A673 (cell line): Measurements from ENCODE around the gene MRPS22. TPM values are rescaled to one million over a fixed set of nuclear protein-coding genes. Genes with fewer than 3 reads are reported as not detected.

Experiments used
- BruUV-seq: library from RNA; stranded (reverse); fragments of 400-500 nt; replicated peaks from 2 replicates; lab custom pipeline; 2021; lab: Mats Ljungman, UMichigan
- CTCF ChIA-PET: fragments of 300-600 bp; sonication (Branson Sonifier 250); formaldehyde crosslinking; loops from one replicate; lab custom pipeline; 2022; ENCODE audit warnings: antibody characterized with exemption; lab: Charles Lee
- POLR2A ChIA-PET: fragments of 300-600 bp; sonication (Branson Sonifier 250); formaldehyde crosslinking; loops from one replicate; lab custom pipeline; 2022; ENCODE audit warnings: antibody characterized with exemption; ENCODE audit not compliant: low non-redundant PET; lab: Charles Lee
- DNase-seq: peaks from one replicate; pipeline ENCODE4 v3.0.0-alpha.2; 2015; ENCODE audit warnings: low spot score
- H3K27ac ChIP-seq: fragments of 200-600 bp; sonication (generic); 2 replicates; pipeline ENCODE4 v1.5.1; 2016; ENCODE audit warnings: mixed run types, low read depth, mild to moderate bottlenecking, mixed read lengths, antibody characterized with exemption, low read length; ENCODE audit not compliant: poor library complexity, severe bottlenecking
- H3K27me3 ChIP-seq: fragments of 200-600 bp; sonication (generic); replicated peaks from 2 replicates; pipeline ENCODE4 v1.6.1; 2017; ENCODE audit warnings: mixed run types, low read depth, mild to moderate bottlenecking, mixed read lengths, antibody characterized with exemption, low read length; ENCODE audit not compliant: insufficient read depth, poor library complexity
- H3K36me3 ChIP-seq: fragments of 200-600 bp; sonication (generic); 2 replicates; pipeline ENCODE4 v1.6.1; 2016; ENCODE audit warnings: mixed run types, mild to moderate bottlenecking, mixed read lengths, antibody characterized with exemption, low read length; ENCODE audit not compliant: insufficient read depth, poor library complexity, severe bottlenecking
- H3K4me1 ChIP-seq: fragments of 200-600 bp; sonication (generic); 2 replicates; pipeline ENCODE4 v1.6.1; 2017; ENCODE audit warnings: mixed run types, mild to moderate bottlenecking, mixed read lengths, antibody characterized with exemption, low read length; ENCODE audit not compliant: insufficient read depth, poor library complexity, severe bottlenecking
- H3K4me3 ChIP-seq: fragments of 200-600 bp; sonication (generic); 2 replicates; pipeline ENCODE4 v1.5.1; 2016; ENCODE audit warnings: low read depth, mixed run types, mild to moderate bottlenecking, mixed read lengths, low read length; ENCODE audit not compliant: poor library complexity, severe bottlenecking
- H3K9me3 ChIP-seq: fragments of 200-600 bp; sonication (generic); 2 replicates; pipeline ENCODE4 v1.6.1; 2016; ENCODE audit warnings: mixed run types, low read depth, mild to moderate bottlenecking, mixed read lengths, antibody characterized with exemption, low read length; ENCODE audit not compliant: poor library complexity, severe bottlenecking
- EZH2 ChIP-seq: fragments of 200-600 bp; sonication (generic); IDR thresholded peaks from 2 replicates; pipeline ENCODE4 v1.6.1; 2017; ENCODE audit warnings: borderline replicate concordance, low read depth, mild to moderate bottlenecking, mixed read lengths, antibody characterized with exemption, low read length; ENCODE audit not compliant: poor library complexity, severe bottlenecking
- intact Hi-C: fragments of 100-400 bp; cut with micrococcal nuclease; formaldehyde crosslinking; loops from one replicate; pipeline ENCODE4 v1.10.0; 2022; ENCODE audit not compliant: unreplicated experiment
- total RNA-seq: library from RNA; stranded (reverse); gene quantifications from 2 replicates; pipeline ENCODE4 v1.2.3, GENCODE V29; 2021
- TF ChIP-seq, protein P1 (sequence below): fragments of 300-800, 200-600 bp; sonication (generic); conservative IDR thresholded peaks from 2 replicates; pipeline ENCODE4 v1.5.1; 2017; ENCODE audit warnings: low read depth, mild to moderate bottlenecking, antibody characterized with exemption, low read length, moderate library complexity, mixed read lengths

Gene MRPS22
- total RNA-seq, 1 experiment from 2014 or later = 61.9 TPM

GRCh38 chr3:139357899-139358298 lies 14.1 kb downstream of the MRPS22 start:
- Histone ChIP-seq H3K27me3 (no peaks in the 10 kb centered on the region), H3K4me3 (no peak overlapping the region), H3K36me3 (peaks cover 90% of the 10 kb centered on the region), H3K27ac (no peak overlapping the region), H3K4me1 (no peaks in the 10 kb centered on the region), H3K9me3 (no peaks in the 10 kb centered on the region)
- ChIA-PET POLR2A (no interaction called here), CTCF (no interaction called here)
- DNase-seq = no peak
- intact Hi-C loops = no loop called here
- no TSS peak for BruUV-seq
- TF ChIP-seq, protein P1, sequence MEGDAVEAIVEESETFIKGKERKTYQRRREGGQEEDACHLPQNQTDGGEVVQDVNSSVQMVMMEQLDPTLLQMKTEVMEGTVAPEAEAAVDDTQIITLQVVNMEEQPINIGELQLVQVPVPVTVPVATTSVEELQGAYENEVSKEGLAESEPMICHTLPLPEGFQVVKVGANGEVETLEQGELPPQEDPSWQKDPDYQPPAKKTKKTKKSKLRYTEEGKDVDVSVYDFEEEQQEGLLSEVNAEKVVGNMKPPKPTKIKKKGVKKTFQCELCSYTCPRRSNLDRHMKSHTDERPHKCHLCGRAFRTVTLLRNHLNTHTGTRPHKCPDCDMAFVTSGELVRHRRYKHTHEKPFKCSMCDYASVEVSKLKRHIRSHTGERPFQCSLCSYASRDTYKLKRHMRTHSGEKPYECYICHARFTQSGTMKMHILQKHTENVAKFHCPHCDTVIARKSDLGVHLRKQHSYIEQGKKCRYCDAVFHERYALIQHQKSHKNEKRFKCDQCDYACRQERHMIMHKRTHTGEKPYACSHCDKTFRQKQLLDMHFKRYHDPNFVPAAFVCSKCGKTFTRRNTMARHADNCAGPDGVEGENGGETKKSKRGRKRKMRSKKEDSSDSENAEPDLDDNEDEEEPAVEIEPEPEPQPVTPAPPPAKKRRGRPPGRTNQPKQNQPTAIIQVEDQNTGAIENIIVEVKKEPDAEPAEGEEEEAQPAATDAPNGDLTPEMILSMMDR = no peak
- TF ChIP-seq EZH2 = no peak

GRCh38 chr3:139358841-139359562 lies 15.2 kb downstream of the MRPS22 start:
- peak; percentile 19 for DNase-seq
- Histone ChIP-seq H3K36me3 (peaks cover 94% of the 10 kb centered on the region), H3K27me3 (no peaks in the 10 kb centered on the region), H3K9me3 (no peaks in the 10 kb centered on the region), H3K4me1 (no peaks in the 10 kb centered on the region), H3K4me3 (no peak overlapping the region), H3K27ac (no peak overlapping the region)
- no TSS peak for BruUV-seq
- ChIA-PET CTCF (no interaction called here), POLR2A (no interaction called here)
- no peak for TF ChIP-seq EZH2
- TF ChIP-seq, protein P1 = no peak
- intact Hi-C loops = no loop called here

GRCh38 chr3:139361276-139361675 lies 17.5 kb downstream of the MRPS22 start:
- POLR2A ChIA-PET = no interaction called here
- CTCF ChIA-PET = no interaction called here

More at GRCh38 chr3:139361276-139361675, 17.5 kb downstream of the MRPS22 start:
- H3K36me3 ChIP-seq = peaks cover 95% of the 10 kb centered on the region
- no peak overlapping the region for H3K27ac ChIP-seq
- H3K4me1 ChIP-seq = no peaks in the 10 kb centered on the region
- H3K4me3 ChIP-seq = no peak overlapping the region
- DNase-seq = no peak
- TF ChIP-seq, protein P1 = no peak
- TF ChIP-seq EZH2 = no peak
- no TSS peak for BruUV-seq
- no peaks in the 10 kb centered on the region for H3K9me3 ChIP-seq
- H3K27me3 ChIP-seq = no peaks in the 10 kb centered on the region
- intact Hi-C loops = no loop called here
